Measurements from ENCODE around the gene FAF1.
A peak's percentile ranks its signal among the peaks of the same experiment; 100 is the strongest.

Gene FAF1

DNA sequence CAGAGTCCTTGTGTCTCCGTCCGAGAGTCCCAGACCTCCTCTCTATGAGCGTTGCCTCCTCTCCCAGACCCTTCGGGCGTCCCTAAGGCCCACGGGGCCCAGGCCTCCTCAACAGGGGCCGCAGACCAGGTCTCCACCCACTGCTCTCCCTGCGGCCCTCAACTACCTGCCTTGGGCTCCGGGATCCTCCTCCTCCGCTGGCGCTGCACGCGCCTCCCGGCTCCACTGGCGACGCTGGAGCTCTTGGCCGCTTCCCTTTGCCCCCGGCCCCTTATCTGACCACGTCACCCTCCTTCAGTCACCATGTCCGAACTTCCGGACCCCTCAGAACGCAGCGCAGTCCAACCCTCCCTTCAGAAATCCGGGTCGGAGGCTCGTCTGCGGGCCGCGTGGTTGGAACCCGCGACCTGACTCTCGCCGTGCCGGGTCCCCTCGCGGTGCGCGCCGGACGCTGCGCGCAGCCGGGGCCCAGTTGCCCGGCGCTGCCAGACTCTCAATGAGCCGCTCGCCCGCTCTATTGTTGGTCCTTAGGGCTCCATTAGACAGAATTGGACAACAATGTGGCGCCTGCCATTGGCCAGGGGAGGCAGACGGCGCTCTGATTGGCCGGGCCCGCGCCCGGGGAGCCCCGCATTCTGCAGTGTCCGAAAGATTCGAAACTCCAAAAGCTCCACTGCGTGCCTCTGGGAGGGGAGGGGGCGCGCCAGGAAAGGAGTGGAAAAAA is 537.0 kb downstream of the FAF1 start, which contains the start of gene DMRTA2:
TSS of gene DMRTA2 (minus strand) at position 498 of the 724 bp plus-strand sequence. CDS start 1,907 bp downstream, outside the sequence.
- no peak for DNase-seq
- H3K27me3 Mint-ChIP-seq, result peaks cover 82 to 90% of the 10 kb centered on the region in 2 donors
- H3K9me3 Mint-ChIP-seq, result peaks cover 4 to 6% of the 10 kb centered on the region in 2 donors
- peaks cover 47 to 85% of the 10 kb centered on the region in 2 donors for H3K4me1 Mint-ChIP-seq
- peaks cover 13 to 20% of the 10 kb centered on the region in 2 donors for H3K36me3 Mint-ChIP-seq
- ATAC-seq (replicated peaks), result no peak
- peak within 1 kb of the TSS; percentile 89 for H3K27ac Mint-ChIP-seq
- H3K4me3 Mint-ChIP-seq, result peak within 1 kb of the TSS; percentile 78 to 81

GRCh38 chr1:50422675-50422945 is 537.5 kb downstream of the FAF1 start:
- DNase-seq (no peak), ATAC-seq (replicated peaks) (no peak)
- Mint-ChIP-seq H3K36me3 (peaks cover 13 to 20% of the 10 kb centered on the region in 2 donors), H3K27ac (peak overlapping the region; percentile 47), H3K27me3 (peaks cover 81 to 89% of the 10 kb centered on the region in 2 donors), H3K4me3 (peak overlapping the region; percentile 78 to 81), H3K9me3 (peaks cover 4 to 6% of the 10 kb centered on the region in 2 donors), H3K4me1 (peaks cover 46 to 86% of the 10 kb centered on the region in 2 donors)

GRCh38 chr1:50421768-50422674 is 538.0 kb downstream of the FAF1 start:
- Mint-ChIP-seq H3K9me3 (peaks cover 4 to 6% of the 10 kb centered on the region in 2 donors), H3K27me3 (peaks cover 80 to 89% of the 10 kb centered on the region in 2 donors), H3K4me1 (peaks cover 44 to 86% of the 10 kb centered on the region in 2 donors), H3K27ac (peak overlapping the region; percentile 85), H3K36me3 (peaks cover 13 to 20% of the 10 kb centered on the region in 2 donors), H3K4me3 (peak overlapping the region; percentile 48 to 57)
- no peak for DNase-seq
- ATAC-seq (replicated peaks), result no peak

- ATAC-seq (replicated peaks) (no peak), DNase-seq (no peak)
- H3K9me3 Mint-ChIP-seq, result peaks cover 4 to 7% of the 10 kb centered on the region in 2 donors
- peak overlapping the region in 1 of 2 donors; percentile 48 for H3K4me3 Mint-ChIP-seq
- peaks cover 13 to 22% of the 10 kb centered on the region in 2 donors for H3K36me3 Mint-ChIP-seq
- peak overlapping the region; percentile 85 for H3K27ac Mint-ChIP-seq
- peaks cover 48 to 88% of the 10 kb centered on the region in 2 donors for H3K4me1 Mint-ChIP-seq
- H3K27me3 Mint-ChIP-seq, result peaks cover 82 to 89% of the 10 kb centered on the region in 2 donors
Measured at GRCh38 chr1:50421366-50421748, 538.7 kb downstream of the FAF1 start.

GRCh38 chr1:50420689-50421365 is 539.2 kb downstream of the FAF1 start:
- Mint-ChIP-seq H3K4me1 (peaks cover 48 to 88% of the 10 kb centered on the region in 2 donors), H3K27me3 (peaks cover 81 to 89% of the 10 kb centered on the region in 2 donors), H3K4me3 (peak overlapping the region; percentile 72 to 74), H3K27ac (peak overlapping the region; percentile 83), H3K9me3 (peaks cover 4 to 7% of the 10 kb centered on the region in 2 donors), H3K36me3 (peaks cover 13 to 22% of the 10 kb centered on the region in 2 donors)
- DNase-seq, result no peak
- ATAC-seq (replicated peaks), result no peak

- Mint-ChIP-seq H3K27ac (peak overlapping the region; percentile 83), H3K9me3 (peaks cover 4 to 7% of the 10 kb centered on the region in 2 donors), H3K27me3 (peaks cover 81 to 90% of the 10 kb centered on the region in 2 donors), H3K36me3 (peaks cover 13 to 22% of the 10 kb centered on the region in 2 donors), H3K4me1 (peaks cover 46 to 81% of the 10 kb centered on the region in 2 donors), H3K4me3 (peak overlapping the region; percentile 72 to 74)
- no peak for ATAC-seq (replicated peaks)
- DNase-seq, result no peak
Measured at GRCh38 chr1:50419907-50420677, 540.0 kb downstream of the FAF1 start.

- Mint-ChIP-seq H3K9me3 (peaks cover 4 to 7% of the 10 kb centered on the region in 2 donors), H3K36me3 (peaks cover 10 to 25% of the 10 kb centered on the region in 2 donors), H3K27me3 (peaks cover 81 to 90% of the 10 kb centered on the region in 2 donors), H3K4me1 (peaks cover 39 to 74% of the 10 kb centered on the region in 2 donors), H3K27ac (peak overlapping the region; percentile 83), H3K4me3 (peak overlapping the region; percentile 72 to 74)
- DNase-seq (no peak), ATAC-seq (replicated peaks) (no peak)
Measured at GRCh38 chr1:50419192-50419906, 540.7 kb downstream of the FAF1 start.

DNA sequence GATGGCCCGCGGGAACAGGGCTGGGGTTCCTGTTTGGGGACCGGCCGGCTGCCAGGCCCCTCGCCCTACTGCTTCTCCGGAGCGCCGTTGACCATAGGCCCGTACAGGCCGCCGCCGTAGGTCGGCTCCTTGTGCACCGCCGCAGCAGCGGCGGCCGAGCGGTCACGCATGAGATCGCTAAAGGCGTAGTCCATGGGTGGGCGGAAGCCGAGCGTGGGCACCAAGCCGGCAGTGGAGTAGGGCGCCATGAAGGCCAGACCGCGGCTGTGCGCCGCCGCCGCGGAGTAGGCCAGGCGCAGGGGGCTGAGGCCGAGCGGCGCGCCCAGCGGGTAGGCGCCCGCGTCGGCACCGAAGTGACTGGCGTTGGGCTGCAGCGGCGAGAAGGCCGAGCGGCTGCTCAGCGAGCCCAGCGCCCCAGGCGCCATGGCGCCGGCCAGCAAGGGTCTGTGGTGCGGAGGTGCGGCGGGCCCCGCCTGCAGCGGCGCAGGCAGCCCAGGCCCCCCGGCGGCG is 541.4 kb downstream of the FAF1 start:
- H3K4me3 Mint-ChIP-seq, result peak overlapping the region; percentile 36 to 70
- peaks cover 4 to 8% of the 10 kb centered on the region in 2 donors for H3K9me3 Mint-ChIP-seq
- peaks cover 34 to 67% of the 10 kb centered on the region in 2 donors for H3K4me1 Mint-ChIP-seq
- H3K27ac Mint-ChIP-seq, result peak overlapping the region; percentile 69
- peaks cover 79 to 90% of the 10 kb centered on the region in 2 donors for H3K27me3 Mint-ChIP-seq
- H3K36me3 Mint-ChIP-seq, result peaks cover 9 to 25% of the 10 kb centered on the region in 2 donors
- ATAC-seq (replicated peaks) (no peak), DNase-seq (no peak)

- Mint-ChIP-seq H3K4me1 (peaks cover 30 to 61% of the 10 kb centered on the region in 2 donors), H3K4me3 (peak overlapping the region in 1 of 2 donors; percentile 36), H3K27me3 (peaks cover 78 to 90% of the 10 kb centered on the region in 2 donors), H3K27ac (peak overlapping the region; percentile 82), H3K36me3 (peaks cover 9 to 25% of the 10 kb centered on the region in 2 donors), H3K9me3 (peaks cover 4 to 11% of the 10 kb centered on the region in 2 donors)
- DNase-seq (no peak), ATAC-seq (replicated peaks) (no peak)
Measured at GRCh38 chr1:50417946-50418599, 542.0 kb downstream of the FAF1 start.

GRCh38 chr1:50417507-50417906 is 542.6 kb downstream of the FAF1 start:
- peaks cover 6 to 21% of the 10 kb centered on the region in 2 donors for H3K36me3 Mint-ChIP-seq
- H3K27ac Mint-ChIP-seq, result peak overlapping the region; percentile 68
- peaks cover 76 to 90% of the 10 kb centered on the region in 2 donors for H3K27me3 Mint-ChIP-seq
- peak overlapping the region; percentile 10 to 18 for H3K4me3 Mint-ChIP-seq
- ATAC-seq (replicated peaks), result no peak
- H3K9me3 Mint-ChIP-seq, result peaks cover 4 to 13% of the 10 kb centered on the region in 2 donors
- no peak for DNase-seq
- peaks cover 26 to 55% of the 10 kb centered on the region in 2 donors for H3K4me1 Mint-ChIP-seq

GRCh38 chr1:50416553-50417453 is 543.3 kb downstream of the FAF1 start:
- Mint-ChIP-seq H3K4me3 (peak overlapping the region; percentile 5 to 44), H3K27me3 (peaks cover 68 to 87% of the 10 kb centered on the region in 2 donors), H3K36me3 (peaks cover 3 to 15% of the 10 kb centered on the region in 2 donors), H3K4me1 (peaks cover 21 to 48% of the 10 kb centered on the region in 2 donors), H3K9me3 (peaks cover 4 to 13% of the 10 kb centered on the region in 2 donors), H3K27ac (peak overlapping the region; percentile 85)
- ATAC-seq (replicated peaks), result no peak
- no peak for DNase-seq

Measured in stimulated activated naive B cell treated with anti-CD40 and anti-IgM and Interleukin-4, amounts not matched to agents 10 μg/mL and 1 μg/mL and 100 μg/mL, for 72 hours (primary cell).